Heart left ventricle (tissue), 13 donors: ENCODE results near the gene CADM2.

Experiments used
- CTCF ChIP-seq, 12 donors: fragments of 200-600 bp; sonication (generic) in 4 of 12; IDR thresholded peaks; one replicate each; pipeline versions ENCODE4 v1.5.0 to v1.8.0; 2018 to 2022; ENCODE audit warnings: antibody characterized with exemption in 12 of 12, mild to moderate bottlenecking in 5 of 12
- POLR2A ChIP-seq, 2 donors: fragments of 450-650 bp; IDR thresholded peaks; one replicate each; pipeline ENCODE4 v1.6.1; 2017; ENCODE audit warnings: antibody characterized with exemption in 2 of 2, mild to moderate bottlenecking in 2 of 2, moderate library complexity in 2 of 2
- donor health status: ischemic (EF 13 %, LVEDD 7.1; RV severe dilation, severe dysfunction).
- donor health status: DM: no; HTN: yes; CAD: no.
- donor health status: DM: no; HTN: no; CAD: no.
- donor health status: ischemic (EF 25% LVEDD 6.9; RV normal size, moderate dysfunction).
- donor health status: ischemic (EF 25% LVEDD 5.7; RV mildly dilated, moderate dysfunction).
- donor health status: ischemic (EF 35%, LVEDD 5.7; RV mildly dilated, moderate dysfunction).
- donor health status: nonischemic (EF 11% LVEDD 7.7; RV severe dilation, severe dysfunction).
- donor health status: DM: yes; HTN: yes; CAD: no.
- donor health status: PGD.
- donor health status: ischemic (EF 29% LVEDD 5.4; RV normal size, mild dysfunction).
- donor health status: nonischemic (EF 23%, LVEDD 6.1; RV moderate dilation, normal function).

GRCh38 chr3:85800676-85801075, 841.9 kb downstream of the CADM2 start:
- TF ChIP-seq CTCF (IDR thresholded peaks at IDR 0.05) = no peak
- TF ChIP-seq POLR2A (IDR thresholded peaks at IDR 0.05) = no peak
